Neural cell (in vitro differentiated cells): ENCODE measurements around the gene ENOX1. TPM values are rescaled to one million over a fixed set of nuclear protein-coding genes. Genes with fewer than 3 reads are reported as not detected.

ENCODE experiments used
- H2AFZ ChIP-seq: fragments of 200-600, 300-800 bp; sonication (generic), shearing (Covaris generic); 2 replicates; pipeline ENCODE4 v1.6.0; 2014; ENCODE audit warnings: low read depth, mild to moderate bottlenecking, antibody characterized with exemption, low read length, moderate library complexity
- H3F3A ChIP-seq: fragments of 200-600 bp; shearing (Covaris generic); 2 replicates; pipeline ENCODE4 v1.6.1; 2016; ENCODE audit warnings: mild to moderate bottlenecking, moderate library complexity, mixed read lengths, antibody characterized with exemption, low read length; ENCODE audit not compliant: insufficient read depth, poor library complexity, severe bottlenecking
- H3K27ac ChIP-seq: fragments of 200-600, 300-800 bp; sonication (generic), shearing (Covaris generic); 2 replicates; pipeline ENCODE4 v1.5.1; 2014; ENCODE audit warnings: mild to moderate bottlenecking, low read length, moderate library complexity
- H3K27me3 ChIP-seq: fragments of 300-800, 200-600 bp; sonication (generic), shearing (Covaris generic); 2 replicates; pipeline ENCODE4 v1.6.0; 2014; ENCODE audit warnings: mild to moderate bottlenecking, low read depth, low read length, moderate library complexity; ENCODE audit not compliant: insufficient read depth
- H3K36me3 ChIP-seq: fragments of 300-800, 200-600 bp; sonication (generic), shearing (Covaris generic); 2 replicates; pipeline ENCODE4 v1.5.1; 2014; ENCODE audit warnings: mild to moderate bottlenecking, antibody characterized with exemption, low read length, moderate library complexity; ENCODE audit not compliant: insufficient read depth
- H3K4me2 ChIP-seq: fragments of 300-800, 200-600 bp; sonication (generic), shearing (Covaris generic); 2 replicates; pipeline ENCODE4 v1.6.0; 2014; ENCODE audit warnings: mild to moderate bottlenecking, low read length
- H3K4me3 ChIP-seq: fragments of 300-800, 200-600 bp; sonication (generic), shearing (Covaris generic); 2 replicates; pipeline ENCODE4 v1.5.1; 2014; ENCODE audit warnings: mild to moderate bottlenecking, low read length, moderate library complexity
- H3K79me2 ChIP-seq: fragments of 200-600 bp; shearing (Covaris generic); replicated peaks from 2 replicates; pipeline ENCODE4 v1.6.0; 2014; ENCODE audit warnings: mild to moderate bottlenecking, low read length, moderate library complexity; ENCODE audit not compliant: insufficient read depth
- H3K9ac ChIP-seq: fragments of 300-800, 200-600 bp; sonication (generic), shearing (Covaris generic); 2 replicates; pipeline ENCODE4 v1.6.1; 2016; ENCODE audit warnings: mild to moderate bottlenecking, low read length, mixed read lengths
- H3K9me2 ChIP-seq: fragments of 200-600 bp; shearing (Covaris generic); 2 replicates; pipeline ENCODE4 v1.6.1; 2016; ENCODE audit warnings: mild to moderate bottlenecking, low read length, mixed read lengths; ENCODE audit not compliant: insufficient read depth
- H3K9me3 ChIP-seq: fragments of 200-600, 300-800 bp; sonication (generic), shearing (Covaris generic); 2 replicates; pipeline ENCODE4 v1.6.1; 2016; ENCODE audit warnings: mild to moderate bottlenecking, mixed run types, low read length, moderate library complexity, mixed read lengths
- H4K20me1 ChIP-seq: fragments of 200-600 bp; shearing (Covaris generic); 2 replicates; pipeline ENCODE4 v1.6.1; 2016; ENCODE audit warnings: mild to moderate bottlenecking, mixed run types; ENCODE audit not compliant: insufficient read depth
- CTCF ChIP-seq: fragments of 450-650 bp; IDR thresholded peaks from 2 replicates; pipeline ENCODE4 v1.5.1; 2014; ENCODE audit warnings: antibody characterized with exemption, mild to moderate bottlenecking, moderate library complexity; ENCODE audit not compliant: poor library complexity, severe bottlenecking
- EP300 ChIP-seq: fragments of 450-650 bp; conservative IDR thresholded peaks from 2 replicates; pipeline ENCODE4 v1.6.1; 2014; ENCODE audit warnings: antibody characterized with exemption, mild to moderate bottlenecking, moderate library complexity; ENCODE audit not compliant: poor library complexity, severe bottlenecking
- EZH2 ChIP-seq: fragments of 200-600, 300-800 bp; shearing (Covaris generic), sonication (generic); IDR thresholded peaks from 2 replicates; pipeline ENCODE4 v1.6.1; 2014; ENCODE audit warnings: antibody characterized with exemption, low read length, borderline replicate concordance, mild to moderate bottlenecking; ENCODE audit not compliant: insufficient read depth, poor library complexity, severe bottlenecking
- MXI1 ChIP-seq: fragments of 450-650 bp; conservative IDR thresholded peaks from 2 replicates; pipeline ENCODE4 v1.6.1; 2014; ENCODE audit warnings: antibody characterized with exemption, mild to moderate bottlenecking; ENCODE audit not compliant: poor library complexity, severe bottlenecking
- RAD21 ChIP-seq: fragments of 450-650 bp; conservative IDR thresholded peaks from 2 replicates; pipeline ENCODE4 v1.6.1; 2014; ENCODE audit warnings: antibody characterized with exemption, mild to moderate bottlenecking, moderate library complexity
- REST ChIP-seq: IDR thresholded peaks from 2 replicates; pipeline ENCODE4 v1.6.1; 2012; ENCODE audit warnings: borderline replicate concordance
- SMC3 ChIP-seq: fragments of 450-650 bp; conservative IDR thresholded peaks from 2 replicates; pipeline ENCODE4 v1.6.1; 2014; ENCODE audit warnings: antibody characterized with exemption, mild to moderate bottlenecking, moderate library complexity; ENCODE audit not compliant: poor library complexity
- polyA plus RNA-seq: library from polyadenylated mRNA; depleted of rRNA; stranded (reverse); fragments of >200 nt; gene quantifications from 2 replicates; pipeline ENCODE4 v1.2.3, GENCODE V29; 2014

The ENOX1 gene
- polyA plus RNA-seq, 1 donor from 2014 or later, result 42.6 TPM

GRCh38 chr13:43653980-43654379 is 132.8 kb downstream of the ENOX1 start:
- Histone ChIP-seq H3K9me2 (no peaks in the 10 kb centered on the region), H3K4me2 (no peak overlapping the region), H3K27me3 (no peaks in the 10 kb centered on the region), H3K36me3 (no peaks in the 10 kb centered on the region), H3K79me2 (no peaks in the 10 kb centered on the region), H3K9me3 (no peaks in the 10 kb centered on the region), H3K27ac (no peak overlapping the region), H2AFZ (no peak overlapping the region), H3F3A (no peaks in the 10 kb centered on the region), H3K9ac (no peak overlapping the region), H4K20me1 (no peaks in the 10 kb centered on the region), H3K4me3 (no peak overlapping the region)
- TF ChIP-seq EP300 (no peak), SMC3 (no peak), EZH2 (no peak), CTCF (no peak), RAD21 (no peak), REST (no peak), MXI1 (no peak)

- no peak for TF ChIP-seq EZH2
- no peaks in the 10 kb centered on the region for H3K9me3 ChIP-seq
- no peak overlapping the region for H2AFZ ChIP-seq
- H3K9me2 ChIP-seq, result no peaks in the 10 kb centered on the region
- no peak overlapping the region for H3K4me3 ChIP-seq
- H3K27me3 ChIP-seq, result no peaks in the 10 kb centered on the region
- no peak overlapping the region for H3K9ac ChIP-seq
- no peaks in the 10 kb centered on the region for H4K20me1 ChIP-seq
- H3F3A ChIP-seq, result no peaks in the 10 kb centered on the region
- H3K4me2 ChIP-seq, result no peak overlapping the region
- no peak overlapping the region for H3K27ac ChIP-seq
- no peaks in the 10 kb centered on the region for H3K36me3 ChIP-seq
- no peaks in the 10 kb centered on the region for H3K79me2 ChIP-seq
Measured at GRCh38 chr13:43653395-43653794, 133.4 kb downstream of the ENOX1 start.

- H3F3A ChIP-seq, result no peaks in the 10 kb centered on the region
- no peaks in the 10 kb centered on the region for H3K79me2 ChIP-seq
- H3K9ac ChIP-seq, result no peak overlapping the region
- H3K9me2 ChIP-seq, result no peaks in the 10 kb centered on the region
- no peaks in the 10 kb centered on the region for H3K36me3 ChIP-seq
- TF ChIP-seq EZH2 (no peak), MXI1 (peak; percentile 32)
- no peak overlapping the region for H2AFZ ChIP-seq
- no peak overlapping the region for H3K4me2 ChIP-seq
- H3K4me3 ChIP-seq, result peak overlapping the region; percentile 35
- H3K27ac ChIP-seq, result no peak overlapping the region
- no peaks in the 10 kb centered on the region for H3K27me3 ChIP-seq
- no peaks in the 10 kb centered on the region for H4K20me1 ChIP-seq
- H3K9me3 ChIP-seq, result no peaks in the 10 kb centered on the region
Measured at GRCh38 chr13:43652760-43653159, 134.0 kb downstream of the ENOX1 start.
